ENCODE results near the gene TAF10. TPM values are rescaled to one million over a fixed set of nuclear protein-coding genes. Genes with fewer than 3 reads are reported as not detected.

The TAF10 gene
- polyA plus RNA-seq, 4 donors, result 62.6 to 133 (median 105) TPM

DNA sequence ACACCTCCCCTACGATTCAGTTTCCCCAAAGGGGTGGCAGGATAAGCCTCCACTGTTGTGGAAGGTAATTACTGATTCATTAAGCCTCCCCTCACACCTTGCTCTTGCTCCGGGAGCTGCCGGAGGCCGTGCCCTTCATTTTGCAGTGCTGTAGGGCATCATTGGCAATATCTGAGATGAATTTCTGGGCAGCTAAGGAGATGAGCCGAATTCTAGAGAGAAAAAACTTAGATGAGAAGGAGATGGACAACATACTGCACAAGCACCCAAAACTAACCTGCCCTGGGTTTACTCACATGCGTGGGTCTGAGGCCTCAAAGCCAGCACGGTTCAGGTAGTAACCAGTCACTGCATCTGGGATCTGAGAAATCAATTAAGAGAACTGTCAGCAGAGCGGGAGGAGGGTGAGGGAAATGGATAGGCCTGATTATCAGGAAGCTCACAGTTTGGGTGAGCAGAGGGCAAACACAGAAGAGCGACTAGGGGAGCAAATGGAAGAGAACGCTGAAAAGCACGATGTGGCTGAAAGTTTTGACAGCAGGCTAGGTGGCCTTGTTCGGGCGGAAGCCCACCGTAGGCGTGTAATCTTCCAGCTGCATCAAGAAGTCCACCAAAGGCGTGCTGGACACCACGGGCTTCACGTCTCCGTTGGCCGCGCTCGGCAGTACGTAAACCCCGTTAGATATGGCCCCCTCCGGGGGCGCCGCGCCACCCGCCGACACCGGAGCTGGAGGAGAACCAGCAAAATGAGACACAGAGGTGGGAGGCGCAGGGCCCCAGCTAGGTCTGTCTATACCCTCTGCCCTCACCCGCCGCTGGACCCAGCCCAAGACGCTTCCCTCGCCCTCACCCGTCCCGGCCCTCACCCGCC, 689 bp downstream of the TAF10 start:
- H3K36me3 ChIP-seq (ENCODE audit: control insufficient read depth in 3 of 3, insufficient read depth in 2 of 3, low read depth in 1 of 3, low read length in 3 of 3), result peaks cover 9 to 61% (median 14%) of the 10 kb centered on the region in 3 donors
- no peaks in the 10 kb centered on the region for H3K9me3 ChIP-seq (ENCODE audit: control insufficient read depth in 2 of 2, insufficient read depth in 1 of 2, low read depth in 1 of 2, low read length in 1 of 2)
- H3K27ac ChIP-seq (ENCODE audit: low read depth in 1 of 3, low read length in 2 of 3), result peak overlapping the region; percentile 83 to 96 (median 92)
- DNase-seq, result peak in 1 of 2 donors; percentile 19
- WGBS, 3 donors, result 10 to 13% (median 11%) methylated on average over 36 to 39 of the region's 39 CpGs
- H3K4me1 ChIP-seq (ENCODE audit: control insufficient read depth in 3 of 3, insufficient read depth in 2 of 3, low read depth in 1 of 3, low read length in 2 of 3), result peaks cover 4 to 35% (median 7%) of the 10 kb centered on the region in 3 donors
- H3K27me3 ChIP-seq (ENCODE audit: control insufficient read depth in 3 of 3, insufficient read depth in 3 of 3, low read length in 3 of 3), result no peaks in the 10 kb centered on the region
- H3K4me3 ChIP-seq (ENCODE audit: low read depth in 1 of 3, low read length in 3 of 3), result peak overlapping the region; percentile 79 to 98 (median 79)
- no peak for FAIRE-seq

DNA sequence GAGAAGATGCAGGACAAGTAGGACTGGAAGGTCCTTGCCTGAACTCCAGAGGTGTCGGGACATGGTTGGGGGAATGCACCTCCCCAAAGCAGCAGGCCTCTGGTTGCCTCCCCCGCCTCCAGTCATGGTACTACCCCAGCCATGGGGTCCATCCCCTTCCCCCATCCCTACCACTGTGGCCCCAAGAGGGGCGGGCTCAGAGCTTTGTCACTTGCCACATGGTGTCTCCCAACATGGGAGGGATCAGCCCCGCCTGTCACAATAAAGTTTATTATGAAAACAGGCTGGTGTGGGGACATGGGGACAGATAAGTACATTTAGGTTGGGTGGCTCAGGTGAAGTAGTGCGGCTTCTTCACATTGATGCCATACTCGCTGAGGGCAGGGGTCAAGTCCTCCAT, 1.4 kb downstream of the TAF10 start:
- Histone ChIP-seq H3K4me1 (ENCODE audit: control insufficient read depth in 3 of 3, insufficient read depth in 2 of 3, low read depth in 1 of 3, low read length in 2 of 3) (peaks cover 6 to 42% (median 8%) of the 10 kb centered on the region in 3 donors), H3K27ac (ENCODE audit: low read depth in 1 of 3, low read length in 2 of 3) (peak overlapping the region in 1 of 3 donors; percentile 96), H3K36me3 (ENCODE audit: control insufficient read depth in 3 of 3, insufficient read depth in 2 of 3, low read depth in 1 of 3, low read length in 3 of 3) (peaks cover 9 to 54% (median 14%) of the 10 kb centered on the region in 3 donors), H3K27me3 (ENCODE audit: control insufficient read depth in 3 of 3, insufficient read depth in 3 of 3, low read length in 3 of 3) (no peaks in the 10 kb centered on the region), H3K4me3 (ENCODE audit: low read depth in 1 of 3, low read length in 3 of 3) (peak overlapping the region in 1 of 3 donors; percentile 98), H3K9me3 (ENCODE audit: control insufficient read depth in 2 of 2, insufficient read depth in 1 of 2, low read depth in 1 of 2, low read length in 1 of 2) (no peaks in the 10 kb centered on the region)
- FAIRE-seq (no peak), DNase-seq (no peak)
- WGBS, 3 donors, result 86 to 88% (median 87%) methylated on average over 6 of the region's 6 CpGs

DNA sequence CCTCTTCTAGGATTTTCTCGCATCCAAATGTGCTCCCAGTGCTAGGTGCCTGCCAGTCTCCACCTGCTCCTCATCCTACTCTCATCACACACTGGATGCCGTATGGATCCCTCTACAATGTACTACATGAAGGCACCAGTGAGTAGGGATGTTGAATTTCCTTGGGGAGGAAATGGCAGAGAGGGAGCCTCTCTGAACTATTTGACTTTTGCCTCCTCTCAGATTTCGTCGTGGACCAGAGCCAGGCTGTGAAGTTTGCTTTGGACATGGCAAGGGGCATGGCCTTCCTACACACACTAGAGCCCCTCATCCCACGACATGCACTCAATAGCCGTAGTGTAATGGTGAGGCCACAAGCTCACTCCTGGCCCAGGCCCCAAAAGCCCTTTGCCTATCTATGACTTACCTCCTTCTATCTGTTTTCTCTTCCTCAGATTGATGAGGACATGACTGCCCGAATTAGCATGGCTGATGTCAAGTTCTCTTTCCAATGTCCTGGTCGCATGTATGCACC, 2.5 kb downstream of the TAF10 start:
- Histone ChIP-seq H3K27ac (ENCODE audit: low read depth in 1 of 3, low read length in 2 of 3) (peak overlapping the region in 1 of 3 donors; percentile 67), H3K4me1 (ENCODE audit: control insufficient read depth in 3 of 3, insufficient read depth in 2 of 3, low read depth in 1 of 3, low read length in 2 of 3) (peaks cover 7 to 51% (median 8%) of the 10 kb centered on the region in 3 donors), H3K4me3 (ENCODE audit: low read depth in 1 of 3, low read length in 3 of 3) (no peak overlapping the region), H3K27me3 (ENCODE audit: control insufficient read depth in 3 of 3, insufficient read depth in 3 of 3, low read length in 3 of 3) (no peaks in the 10 kb centered on the region), H3K36me3 (ENCODE audit: control insufficient read depth in 3 of 3, insufficient read depth in 2 of 3, low read depth in 1 of 3, low read length in 3 of 3) (peaks cover 9 to 44% (median 14%) of the 10 kb centered on the region in 3 donors), H3K9me3 (ENCODE audit: control insufficient read depth in 2 of 2, insufficient read depth in 1 of 2, low read depth in 1 of 2, low read length in 1 of 2) (no peaks in the 10 kb centered on the region)
- DNase-seq (no peak), FAIRE-seq (no peak)
- 76 to 89% (median 87%) methylated on average over 8 of the region's 8 CpGs for WGBS, 3 donors

DNA sequence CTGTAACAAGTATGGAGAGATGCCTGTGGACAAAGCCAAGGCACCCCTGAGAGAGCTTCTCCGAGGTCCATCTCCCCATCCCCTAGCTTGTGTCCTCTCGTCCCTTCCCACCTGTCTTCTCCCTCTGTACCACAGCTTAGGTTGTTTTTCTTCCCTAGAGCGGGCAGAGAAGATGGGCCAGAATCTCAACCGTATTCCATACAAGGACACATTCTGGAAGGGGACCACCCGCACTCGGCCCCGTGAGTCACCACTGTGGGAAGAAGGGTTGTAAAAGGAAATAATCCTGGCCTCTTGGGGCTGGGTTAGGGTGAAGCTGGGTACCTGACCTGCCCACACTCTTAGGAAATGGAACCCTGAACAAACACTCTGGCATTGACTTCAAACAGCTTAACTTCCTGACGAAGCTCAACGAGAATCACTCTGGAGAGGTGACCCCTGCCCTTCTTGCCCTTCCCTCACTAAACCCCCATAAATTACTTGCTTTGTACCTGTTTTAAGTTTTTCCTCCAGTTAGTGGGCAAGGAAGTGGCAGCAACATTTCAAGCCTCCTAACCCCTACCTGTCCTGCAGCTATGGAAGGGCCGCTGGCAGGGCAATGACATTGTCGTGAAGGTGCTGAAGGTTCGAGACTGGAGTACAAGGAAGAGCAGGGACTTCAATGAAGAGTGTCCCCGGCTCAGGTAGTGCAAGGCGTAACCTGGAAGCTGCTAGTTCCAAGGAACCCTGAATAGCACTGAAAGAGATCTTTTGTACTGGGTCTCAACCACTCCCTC, 3.1 kb downstream of the TAF10 start:
- Histone ChIP-seq H3K4me1 (ENCODE audit: control insufficient read depth in 3 of 3, insufficient read depth in 2 of 3, low read depth in 1 of 3, low read length in 2 of 3) (peaks cover 7 to 51% (median 8%) of the 10 kb centered on the region in 3 donors), H3K9me3 (ENCODE audit: control insufficient read depth in 2 of 2, insufficient read depth in 1 of 2, low read depth in 1 of 2, low read length in 1 of 2) (no peaks in the 10 kb centered on the region), H3K27ac (ENCODE audit: low read depth in 1 of 3, low read length in 2 of 3) (peak overlapping the region in 1 of 3 donors; percentile 67), H3K4me3 (ENCODE audit: low read depth in 1 of 3, low read length in 3 of 3) (no peak overlapping the region), H3K36me3 (ENCODE audit: control insufficient read depth in 3 of 3, insufficient read depth in 2 of 3, low read depth in 1 of 3, low read length in 3 of 3) (peaks cover 9 to 39% (median 14%) of the 10 kb centered on the region in 3 donors), H3K27me3 (ENCODE audit: control insufficient read depth in 3 of 3, insufficient read depth in 3 of 3, low read length in 3 of 3) (no peaks in the 10 kb centered on the region)
- DNase-seq, result no peak
- FAIRE-seq, result no peak
- WGBS, 3 donors, result 87 to 89% (median 89%) methylated on average over 14 of the region's 14 CpGs

DNA sequence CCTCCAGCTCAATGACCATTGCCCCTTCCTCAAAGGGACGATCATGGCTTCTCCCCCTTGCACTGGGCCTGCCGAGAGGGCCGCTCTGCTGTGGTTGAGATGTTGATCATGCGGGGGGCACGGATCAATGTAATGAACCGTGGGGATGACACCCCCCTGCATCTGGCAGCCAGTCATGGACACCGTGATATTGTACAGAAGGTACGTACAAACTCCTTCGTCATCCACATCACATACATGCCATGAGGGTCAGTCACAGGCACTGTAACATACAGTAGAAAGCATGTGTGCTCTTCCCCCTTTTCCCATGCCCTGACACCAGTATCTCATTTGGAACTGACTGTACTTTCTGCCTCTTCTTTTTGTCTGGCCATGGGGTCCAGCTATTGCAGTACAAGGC, 4.0 kb downstream of the TAF10 start:
- Histone ChIP-seq H3K27ac (ENCODE audit: low read depth in 1 of 3, low read length in 2 of 3) (peak overlapping the region in 2 of 3 donors; percentile 67 to 92), H3K27me3 (ENCODE audit: control insufficient read depth in 3 of 3, insufficient read depth in 3 of 3, low read length in 3 of 3) (no peaks in the 10 kb centered on the region), H3K9me3 (ENCODE audit: control insufficient read depth in 2 of 2, insufficient read depth in 1 of 2, low read depth in 1 of 2, low read length in 1 of 2) (no peaks in the 10 kb centered on the region), H3K36me3 (ENCODE audit: control insufficient read depth in 3 of 3, insufficient read depth in 2 of 3, low read depth in 1 of 3, low read length in 3 of 3) (peaks cover 9 to 39% (median 14%) of the 10 kb centered on the region in 3 donors), H3K4me1 (ENCODE audit: control insufficient read depth in 3 of 3, insufficient read depth in 2 of 3, low read depth in 1 of 3, low read length in 2 of 3) (peaks cover 7 to 47% (median 8%) of the 10 kb centered on the region in 3 donors), H3K4me3 (ENCODE audit: low read depth in 1 of 3, low read length in 3 of 3) (no peak overlapping the region)
- no peak for DNase-seq
- FAIRE-seq, result no peak
- WGBS, 3 donors, result 91 to 93% (median 91%) methylated on average over 9 of the region's 9 CpGs

DNA sequence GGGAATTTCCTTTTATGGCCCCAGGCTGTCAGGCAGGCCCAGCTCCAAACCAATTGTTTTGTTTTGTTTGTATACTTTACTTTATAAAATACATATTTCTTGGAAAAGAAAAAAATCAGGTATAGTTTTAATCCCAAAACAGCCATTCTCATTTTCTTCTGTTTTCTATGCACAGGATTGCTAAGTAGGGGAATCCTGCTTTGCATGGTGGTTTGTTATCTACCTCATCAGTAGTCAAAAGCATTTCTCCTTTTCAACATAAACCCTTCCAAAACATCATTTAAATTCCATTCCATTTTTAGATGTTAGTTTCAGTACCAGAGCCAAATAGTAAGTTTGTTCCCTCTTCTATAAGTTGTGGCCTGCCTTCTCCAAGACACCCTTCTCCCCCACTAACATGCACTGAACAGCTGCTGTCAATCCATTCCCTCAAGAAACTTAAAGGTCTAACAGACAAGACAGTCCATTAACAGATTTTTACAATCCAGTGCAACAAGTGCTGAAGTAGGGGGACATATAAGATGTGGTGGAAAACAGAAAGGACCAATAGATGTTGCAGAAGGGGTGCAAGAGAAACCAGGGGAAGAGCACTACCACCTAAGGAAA, 4.7 kb downstream of the TAF10 start:
- DNase-seq, result no peak
- no peak for FAIRE-seq
- H3K4me1 ChIP-seq (ENCODE audit: control insufficient read depth in 3 of 3, insufficient read depth in 2 of 3, low read depth in 1 of 3, low read length in 2 of 3), result peaks cover 11 to 47% (median 12%) of the 10 kb centered on the region in 3 donors
- peaks cover 9 to 39% (median 14%) of the 10 kb centered on the region in 3 donors for H3K36me3 ChIP-seq (ENCODE audit: control insufficient read depth in 3 of 3, insufficient read depth in 2 of 3, low read depth in 1 of 3, low read length in 3 of 3)
- H3K4me3 ChIP-seq (ENCODE audit: low read depth in 1 of 3, low read length in 3 of 3), result no peak overlapping the region
- H3K27me3 ChIP-seq (ENCODE audit: control insufficient read depth in 3 of 3, insufficient read depth in 3 of 3, low read length in 3 of 3), result no peaks in the 10 kb centered on the region
- H3K27ac ChIP-seq (ENCODE audit: low read depth in 1 of 3, low read length in 2 of 3), result peak overlapping the region in 2 of 3 donors; percentile 89 to 92
- no peaks in the 10 kb centered on the region for H3K9me3 ChIP-seq (ENCODE audit: control insufficient read depth in 2 of 2, insufficient read depth in 1 of 2, low read depth in 1 of 2, low read length in 1 of 2)

DNA sequence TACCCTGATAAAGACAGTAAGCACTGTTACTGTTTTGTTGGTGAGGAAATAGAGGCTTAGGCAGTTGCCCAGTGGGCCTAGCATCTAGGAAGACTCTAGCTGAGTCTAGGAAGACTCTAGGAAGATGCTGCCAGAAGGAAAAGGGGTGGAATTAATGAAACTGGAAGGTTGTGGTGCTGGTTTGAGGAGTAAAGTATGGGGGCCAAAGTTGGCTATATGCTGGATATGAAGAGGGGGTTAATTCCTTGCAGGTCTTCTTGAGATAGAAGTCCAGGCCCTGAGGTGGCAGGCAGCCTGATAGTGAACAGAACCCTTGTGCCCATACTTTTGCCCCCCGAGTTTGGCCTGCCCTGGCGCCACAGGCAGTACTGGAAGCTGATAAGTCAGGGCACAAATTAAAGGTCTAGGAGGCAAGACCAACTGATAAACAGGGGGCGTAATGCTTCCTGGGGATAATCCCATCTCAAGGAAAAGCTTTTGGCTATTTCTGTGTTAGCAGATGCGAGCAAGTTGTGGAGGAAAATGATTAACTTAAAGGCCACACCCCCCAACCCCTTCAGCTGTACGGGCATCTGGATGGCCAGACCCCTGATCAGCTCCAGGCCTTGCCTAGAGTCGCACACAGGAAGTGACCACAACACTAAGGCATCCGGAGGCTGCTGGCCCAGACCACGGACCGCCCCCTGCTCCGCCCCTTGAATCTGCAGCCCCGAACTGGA, 5.4 kb downstream of the TAF10 start:
- Histone ChIP-seq H3K36me3 (ENCODE audit: control insufficient read depth in 3 of 3, insufficient read depth in 2 of 3, low read depth in 1 of 3, low read length in 3 of 3) (peaks cover 9 to 39% (median 14%) of the 10 kb centered on the region in 3 donors), H3K27me3 (ENCODE audit: control insufficient read depth in 3 of 3, insufficient read depth in 3 of 3, low read length in 3 of 3) (no peaks in the 10 kb centered on the region), H3K4me1 (ENCODE audit: control insufficient read depth in 3 of 3, insufficient read depth in 2 of 3, low read depth in 1 of 3, low read length in 2 of 3) (peaks cover 13 to 54% (median 17%) of the 10 kb centered on the region in 3 donors), H3K4me3 (ENCODE audit: low read depth in 1 of 3, low read length in 3 of 3) (peak overlapping the region in 1 of 3 donors; percentile 14), H3K9me3 (ENCODE audit: control insufficient read depth in 2 of 2, insufficient read depth in 1 of 2, low read depth in 1 of 2, low read length in 1 of 2) (no peaks in the 10 kb centered on the region), H3K27ac (ENCODE audit: low read depth in 1 of 3, low read length in 2 of 3) (peak overlapping the region; percentile 65 to 92 (median 89))
- WGBS, 3 donors, result 4 to 10% (median 10%) methylated on average over 11 of the region's 11 CpGs
- DNase-seq (peak; percentile 65 to 93), FAIRE-seq (no peak)
